Activated CD8-positive, alpha-beta memory T cell treated with anti-CD3 and anti-CD28 coated beads, Interleukin-2, amount 10 ng/mL, durations not matched to agents 7 days and 5 days (primary cell): ENCODE data around the gene NUMB. TPM values are rescaled to one million over a fixed set of nuclear protein-coding genes. Genes with fewer than 3 reads are reported as not detected.
A peak's percentile ranks its signal among the peaks of the same experiment; 100 is the strongest.

Experiments used
- ATAC-seq: fragments of 150-1000 bp; cut with Tn5 transposase; one replicate; pipeline ENCODE4 v1.10.0; 2021; ENCODE audit warnings: moderate library complexity
- CTCF ChIA-PET: fragments of 350-600 bp; sonication (Branson Sonifier 250); formaldehyde crosslinking; loops from one replicate; lab custom pipeline; 2021; ENCODE audit warnings: antibody characterized with exemption; lab: Charles Lee
- DNase-seq: peaks from one replicate; pipeline ENCODE4 v3.0.0-alpha.2; 2020
- H3K27ac Mint-ChIP-seq: one replicate; pipeline ENCODE4 v1.8.0; 2021; ENCODE audit warnings: mild to moderate bottlenecking, mixed read lengths
- H3K27me3 Mint-ChIP-seq: one replicate; pipeline ENCODE4 v1.8.0; 2021; ENCODE audit warnings: mixed read lengths
- H3K36me3 Mint-ChIP-seq: one replicate; pipeline ENCODE4 v1.8.0; 2021; ENCODE audit warnings: mild to moderate bottlenecking, mixed read lengths
- H3K4me1 Mint-ChIP-seq: one replicate; pipeline ENCODE4 v1.8.0; 2021; ENCODE audit warnings: mixed read lengths
- H3K4me3 Mint-ChIP-seq: one replicate; pipeline ENCODE4 v1.8.0; 2021; ENCODE audit warnings: mild to moderate bottlenecking, moderate library complexity, mixed read lengths
- H3K9me3 Mint-ChIP-seq: one replicate; pipeline ENCODE4 v1.8.0; 2022; ENCODE audit warnings: low read depth, mixed read lengths
- total RNA-seq, 2 experiments: library from RNA; stranded (reverse); gene quantifications; one replicate each; pipeline ENCODE4 v1.2.3, GENCODE V29; 2021

NUMB gene
- total RNA-seq, 2 experiments from 2014 or later = 44.8 to 45.2 TPM

GRCh38 chr14:73286598-73286997, 171.7 kb downstream of the NUMB start:
- H3K4me3 Mint-ChIP-seq = no peak overlapping the region

DNA sequence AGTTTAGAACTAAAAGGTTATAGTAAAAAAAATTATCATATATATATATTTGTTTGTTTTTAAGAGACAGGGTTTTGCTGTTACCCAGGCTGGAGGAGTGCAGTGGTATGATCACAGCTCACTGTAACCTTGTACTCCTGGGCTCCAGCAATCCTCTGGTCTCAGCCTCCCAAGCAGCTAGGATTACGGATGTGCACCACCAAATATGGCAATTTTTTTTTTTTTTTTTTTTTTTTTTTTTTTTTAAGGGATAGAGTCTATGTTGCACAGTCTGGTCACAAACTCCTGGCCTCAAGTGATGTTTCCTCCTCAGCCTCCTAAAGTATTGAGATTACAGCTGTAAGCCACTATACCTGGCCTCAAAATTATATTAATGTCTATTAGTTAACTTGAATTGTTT, 172.4 kb downstream of the NUMB start:
- peaks cover 26% of the 10 kb centered on the region for H3K36me3 Mint-ChIP-seq
- CTCF ChIA-PET = interaction anchor here (0.6 to 1.9 kb wide), 3 partner anchors 9 to 187 kb away, joined by 3 to 5 read pairs (median 4); no protein-coding TSS in a partner anchor
- no peak overlapping the region for H3K27ac Mint-ChIP-seq
- ATAC-seq = no peak
- H3K9me3 Mint-ChIP-seq = no peaks in the 10 kb centered on the region
- peaks cover 24% of the 10 kb centered on the region for H3K4me1 Mint-ChIP-seq
- no peak overlapping the region for H3K4me3 Mint-ChIP-seq
- DNase-seq = no peak
- H3K27me3 Mint-ChIP-seq = no peaks in the 10 kb centered on the region

More at GRCh38 chr14:73286598-73286997, 171.7 kb downstream of the NUMB start:
- Mint-ChIP-seq H3K27me3 (no peaks in the 10 kb centered on the region), H3K36me3 (peaks cover 26% of the 10 kb centered on the region), H3K27ac (no peak overlapping the region), H3K9me3 (no peaks in the 10 kb centered on the region), H3K4me1 (peaks cover 25% of the 10 kb centered on the region)
- no peak for ATAC-seq
- CTCF ChIA-PET = interaction anchor here (0.9 kb wide), 1 partner anchor 9 kb away, joined by 3 read pairs; no protein-coding TSS in a partner anchor
- DNase-seq = no peak

DNA sequence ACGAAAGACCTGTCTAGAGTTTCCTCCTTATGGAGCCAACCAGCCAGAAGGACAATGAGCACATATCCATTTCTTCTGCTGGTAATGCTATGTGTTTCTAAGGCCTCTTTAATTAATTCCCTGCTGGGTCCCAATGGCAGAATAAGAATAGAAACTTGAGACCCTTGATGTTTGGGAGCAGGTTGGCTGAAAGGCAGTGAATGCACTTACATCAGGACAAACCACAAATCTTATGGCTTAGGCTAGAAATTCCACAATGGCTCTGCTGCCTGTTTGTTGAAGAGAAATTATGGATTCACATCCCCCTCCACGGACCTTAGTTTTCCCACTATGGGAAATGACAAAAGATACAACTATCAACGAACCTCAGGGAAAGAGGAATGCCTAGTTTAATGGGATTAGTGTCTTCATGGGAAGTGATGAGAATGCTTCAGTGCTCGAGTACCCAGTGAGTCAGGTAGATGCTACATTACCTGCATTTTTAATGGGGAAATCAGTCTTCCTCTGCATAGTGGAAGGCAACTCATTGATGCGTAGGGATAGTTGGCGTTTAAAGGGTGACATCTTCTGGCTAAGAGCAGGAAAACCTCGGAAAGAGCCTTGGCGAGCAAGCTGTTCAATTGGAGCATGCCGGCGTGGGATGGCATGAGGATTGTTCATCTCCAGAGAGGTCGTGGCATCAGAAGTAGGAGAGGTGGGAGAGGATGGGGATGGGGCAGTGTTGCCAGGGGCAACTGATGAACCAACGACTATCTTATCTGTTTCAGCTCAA, 174.6 kb downstream of the NUMB start:
- H3K9me3 Mint-ChIP-seq = no peaks in the 10 kb centered on the region
- H3K27me3 Mint-ChIP-seq = no peaks in the 10 kb centered on the region
- CTCF ChIA-PET = no interaction called here

DNA sequence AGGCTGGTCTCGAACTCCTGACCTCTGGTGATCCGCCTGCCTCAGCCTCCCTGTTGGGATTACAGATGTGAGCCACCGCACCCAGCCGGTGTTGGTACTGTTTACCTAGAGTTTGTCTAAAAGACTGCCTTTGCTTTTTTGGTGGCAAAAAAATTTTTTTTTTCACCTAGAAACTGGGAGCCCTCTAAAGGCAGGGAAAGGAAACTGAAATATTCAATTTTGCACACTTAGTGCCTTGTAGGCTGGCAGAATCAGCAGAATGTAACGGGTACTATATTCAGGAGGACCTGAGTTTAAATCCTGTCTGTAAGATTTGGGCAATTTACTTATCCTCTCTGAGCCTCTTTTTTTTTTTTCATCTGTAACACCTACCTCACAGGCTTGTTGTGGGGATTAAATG, 177.4 kb downstream of the NUMB start:
- Mint-ChIP-seq H3K9me3 (no peaks in the 10 kb centered on the region), H3K4me1 (peaks cover 4% of the 10 kb centered on the region), H3K36me3 (peaks cover 36% of the 10 kb centered on the region), H3K4me3 (no peak overlapping the region), H3K27me3 (no peaks in the 10 kb centered on the region), H3K27ac (no peak overlapping the region)
- CTCF ChIA-PET = interaction anchor here (1.4 kb wide), 1 partner anchor 9 kb away, joined by 5 read pairs; no protein-coding TSS in a partner anchor
- DNase-seq (no peak), ATAC-seq (no peak)

More for the DNA sequence above, 174.6 kb downstream of the NUMB start:
- DNase-seq (no peak), ATAC-seq (no peak)
- no peak overlapping the region for H3K4me3 Mint-ChIP-seq
- H3K27ac Mint-ChIP-seq = no peak overlapping the region
- H3K36me3 Mint-ChIP-seq = peaks cover 30% of the 10 kb centered on the region
- H3K4me1 Mint-ChIP-seq = peaks cover 4% of the 10 kb centered on the region

DNA sequence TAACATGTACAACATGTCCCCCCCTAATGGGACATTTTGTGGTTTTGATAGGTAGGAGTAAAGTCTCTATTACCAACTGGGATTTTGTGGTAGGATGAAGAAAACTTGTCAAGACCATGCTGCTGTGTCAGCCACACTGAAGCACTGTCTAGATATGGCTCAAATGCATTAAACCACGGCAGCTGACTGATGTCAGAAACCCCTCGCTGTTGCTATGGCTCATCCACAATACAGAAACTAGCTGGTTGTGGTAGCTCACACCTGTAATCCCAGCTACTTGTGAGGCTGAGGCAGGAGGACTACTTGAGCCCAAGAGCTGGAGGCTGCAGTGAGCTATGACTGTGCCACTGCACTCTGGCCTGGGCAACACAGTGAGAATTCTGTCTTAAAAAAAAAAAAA, 181.0 kb downstream of the NUMB start:
- Mint-ChIP-seq H3K4me1 (peaks cover 4% of the 10 kb centered on the region), H3K27me3 (no peaks in the 10 kb centered on the region), H3K9me3 (no peaks in the 10 kb centered on the region), H3K4me3 (no peak overlapping the region), H3K36me3 (peaks cover 31% of the 10 kb centered on the region), H3K27ac (no peak overlapping the region)
- no peak for DNase-seq
- no peak for ATAC-seq
- CTCF ChIA-PET = no interaction called here

- H3K27ac Mint-ChIP-seq = no peak overlapping the region
- ATAC-seq (no peak), DNase-seq (no peak)
Observed at GRCh38 chr14:73276836-73277235, 181.5 kb downstream of the NUMB start.

GRCh38 chr14:73273799-73274198, 184.5 kb downstream of the NUMB start:
- ATAC-seq (no peak), DNase-seq (no peak)
- Mint-ChIP-seq H3K27ac (no peak overlapping the region), H3K4me3 (no peak overlapping the region), H3K36me3 (peaks cover 17% of the 10 kb centered on the region), H3K9me3 (no peaks in the 10 kb centered on the region), H3K4me1 (peaks cover 3% of the 10 kb centered on the region), H3K27me3 (peaks cover 13% of the 10 kb centered on the region)
- CTCF ChIA-PET = no interaction called here

More at GRCh38 chr14:73276836-73277235, 181.5 kb downstream of the NUMB start:
- Mint-ChIP-seq H3K4me1 (peaks cover under 1% of the 10 kb centered on the region), H3K36me3 (peaks cover 27% of the 10 kb centered on the region), H3K4me3 (no peak overlapping the region), H3K27me3 (no peaks in the 10 kb centered on the region), H3K9me3 (no peaks in the 10 kb centered on the region)
- CTCF ChIA-PET = no interaction called here

DNA sequence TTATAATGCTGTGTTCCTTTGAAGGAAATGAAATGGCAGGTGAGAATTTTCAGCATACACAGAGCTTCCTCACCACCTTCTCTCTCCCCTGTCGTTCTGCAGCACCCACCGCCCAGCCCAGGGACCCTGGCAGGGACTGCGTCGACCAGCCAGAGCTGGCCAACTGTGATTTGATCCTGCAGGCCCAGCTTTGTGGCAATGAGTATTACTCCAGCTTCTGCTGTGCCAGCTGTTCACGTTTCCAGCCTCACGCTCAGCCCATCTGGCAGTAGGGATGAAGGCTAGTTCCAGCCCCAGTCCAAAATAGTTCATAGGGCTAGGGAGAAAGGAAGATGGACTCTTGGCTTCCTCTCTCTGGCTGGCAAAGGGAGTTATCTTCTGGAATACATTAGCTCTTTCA, 186.0 kb downstream of the NUMB start:
- DNase-seq = no peak
- Mint-ChIP-seq H3K27ac (no peak overlapping the region), H3K4me3 (no peak overlapping the region), H3K36me3 (peaks cover 17% of the 10 kb centered on the region), H3K27me3 (peaks cover 13% of the 10 kb centered on the region), H3K9me3 (no peaks in the 10 kb centered on the region), H3K4me1 (peaks cover 3% of the 10 kb centered on the region)
- CTCF ChIA-PET = interaction anchor here (1.2 kb wide), 2 partner anchors 9 to 23 kb away, joined by 3 to 5 read pairs; no protein-coding TSS in a partner anchor
- ATAC-seq = no peak

DNA sequence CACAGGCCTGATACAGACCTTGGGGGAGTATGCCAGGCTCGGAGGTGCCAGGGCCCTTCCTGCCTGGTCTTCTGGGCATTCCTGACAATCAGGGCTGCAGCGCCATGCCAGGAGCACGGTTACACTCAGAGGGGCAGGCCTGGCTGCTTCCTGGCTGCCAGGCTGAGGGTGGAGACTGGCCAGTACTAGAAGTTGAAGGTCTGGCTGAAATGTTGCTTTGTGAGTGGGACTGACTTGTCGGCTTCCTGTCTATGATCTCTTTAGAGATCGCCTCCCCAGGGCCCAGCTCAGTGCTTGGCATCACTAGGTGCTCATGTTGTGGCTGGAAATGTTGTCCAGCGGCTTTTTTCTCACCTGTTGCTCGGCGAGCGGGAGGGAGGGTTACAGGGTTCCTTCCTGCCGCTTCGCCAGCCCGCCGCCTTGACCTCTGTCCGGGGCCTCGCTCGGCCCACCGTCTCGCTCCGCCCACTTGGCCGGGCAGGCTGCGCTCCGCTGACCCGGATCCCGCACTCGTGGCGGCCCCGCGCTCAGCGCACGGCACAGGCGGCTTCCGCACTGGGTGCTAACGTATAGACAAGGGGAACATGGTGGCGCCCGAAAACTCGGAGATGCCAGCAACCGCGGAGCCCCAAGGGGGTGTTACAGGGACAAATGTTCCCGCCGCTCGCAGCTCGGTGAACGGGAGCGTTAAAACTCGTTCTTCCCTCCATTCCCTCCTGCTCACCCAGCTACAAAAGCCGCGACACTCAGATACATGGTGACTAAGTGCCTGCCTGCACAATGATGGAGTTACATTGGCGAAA, 188.4 kb downstream of the NUMB start:
- Mint-ChIP-seq H3K27me3 (peaks cover 13% of the 10 kb centered on the region), H3K9me3 (no peaks in the 10 kb centered on the region), H3K27ac (no peak overlapping the region), H3K4me1 (peaks cover 3% of the 10 kb centered on the region), H3K36me3 (peaks cover 6% of the 10 kb centered on the region), H3K4me3 (peak overlapping the region; percentile 32)
- CTCF ChIA-PET = no interaction called here
- ATAC-seq (peak; percentile 53), DNase-seq (no peak)

DNA sequence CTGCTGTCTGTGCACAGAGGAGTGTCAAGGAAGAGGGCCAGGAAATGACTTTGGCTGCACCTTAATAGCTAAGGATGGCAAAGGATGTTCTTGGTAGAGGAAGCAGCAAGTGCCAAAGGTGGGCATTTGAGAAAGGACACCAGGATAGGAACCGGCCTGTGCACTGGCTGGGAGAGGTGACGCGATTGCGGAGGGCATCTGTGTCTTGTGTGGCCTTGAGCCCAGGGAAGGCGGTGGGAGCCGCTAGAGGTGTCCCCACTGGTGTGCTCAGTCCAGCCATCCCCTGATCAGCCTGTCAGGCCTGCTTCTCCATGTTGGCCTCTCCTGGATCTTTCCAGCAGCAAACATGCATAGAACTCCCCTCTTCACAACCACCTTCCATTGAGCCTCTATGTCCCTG, 190.9 kb downstream of the NUMB start:
- H3K27ac Mint-ChIP-seq = no peak overlapping the region
- no peaks in the 10 kb centered on the region for H3K36me3 Mint-ChIP-seq
- CTCF ChIA-PET = interaction anchor here (1.2 kb wide), 1 partner anchor 204 kb away, joined by 4 read pairs; no protein-coding TSS in a partner anchor
- no peak overlapping the region for H3K4me3 Mint-ChIP-seq
- H3K9me3 Mint-ChIP-seq = no peaks in the 10 kb centered on the region
- ATAC-seq (no peak), DNase-seq (no peak)
- H3K27me3 Mint-ChIP-seq = peaks cover 13% of the 10 kb centered on the region
- H3K4me1 Mint-ChIP-seq = peaks cover 3% of the 10 kb centered on the region

DNA sequence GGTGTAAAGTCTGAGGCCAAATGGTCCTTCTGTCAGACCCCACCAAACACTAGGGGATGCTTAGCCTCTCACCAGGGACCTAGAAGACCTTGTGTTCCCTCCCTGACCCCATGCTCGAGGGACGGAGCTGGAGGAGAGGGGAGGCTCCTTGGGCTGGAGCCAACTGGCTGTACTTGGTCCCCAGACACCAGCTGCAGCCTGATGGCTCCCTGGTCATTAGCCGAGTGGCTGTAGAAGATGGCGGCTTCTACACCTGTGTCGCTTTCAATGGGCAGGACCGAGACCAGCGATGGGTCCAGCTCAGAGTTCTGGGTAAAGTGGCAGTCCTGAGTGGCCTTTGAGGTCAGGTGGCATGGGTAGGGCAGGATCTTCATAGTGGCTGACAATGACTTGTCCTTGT, 192.0 kb downstream of the NUMB start:
- Mint-ChIP-seq H3K4me3 (no peak overlapping the region), H3K4me1 (peaks cover 3% of the 10 kb centered on the region), H3K27ac (no peak overlapping the region), H3K36me3 (no peaks in the 10 kb centered on the region), H3K27me3 (peaks cover 13% of the 10 kb centered on the region), H3K9me3 (no peaks in the 10 kb centered on the region)
- no peak for DNase-seq
- no peak for ATAC-seq
- CTCF ChIA-PET = no interaction called here

- Mint-ChIP-seq H3K4me3 (no peak overlapping the region), H3K4me1 (peaks cover 3% of the 10 kb centered on the region), H3K36me3 (no peaks in the 10 kb centered on the region), H3K9me3 (no peaks in the 10 kb centered on the region), H3K27ac (no peak overlapping the region), H3K27me3 (peaks cover 13% of the 10 kb centered on the region)
- CTCF ChIA-PET = no interaction called here
- no peak for ATAC-seq
- no peak for DNase-seq
Observed at GRCh38 chr14:73265721-73266046, 192.7 kb downstream of the NUMB start.

GRCh38 chr14:73264885-73265720, 193.2 kb downstream of the NUMB start:
- peaks cover 9% of the 10 kb centered on the region for H3K27me3 Mint-ChIP-seq
- no peaks in the 10 kb centered on the region for H3K36me3 Mint-ChIP-seq
- no peaks in the 10 kb centered on the region for H3K9me3 Mint-ChIP-seq
- ATAC-seq (no peak), DNase-seq (no peak)
- H3K4me1 Mint-ChIP-seq = no peaks in the 10 kb centered on the region
- no peak overlapping the region for H3K27ac Mint-ChIP-seq
- no peak overlapping the region for H3K4me3 Mint-ChIP-seq
- CTCF ChIA-PET = interaction anchor here (0.8 kb wide), 1 partner anchor 30 kb away, joined by 3 read pairs; no protein-coding TSS in a partner anchor
